GM12865 (cell line): ENCODE data around the gene TXNRD2.
A peak's percentile ranks its signal among the peaks of the same experiment; 100 is the strongest.

Source experiments
- DNase-seq: peaks from one replicate; pipeline ENCODE4 v3.0.0; 2010; ENCODE audit warnings: low read depth
- H3K4me3 ChIP-seq: 2 replicates; pipeline ENCODE4 v1.5.1; 2011; ENCODE audit warnings: mild to moderate bottlenecking, low read depth, low read length, control low read depth
- CTCF ChIP-seq: IDR thresholded peaks from 2 replicates; pipeline ENCODE4 v1.5.1; 2011; ENCODE audit warnings: low read length, control low read depth, low read depth, inconsistent platforms; ENCODE audit not compliant: insufficient read depth; ENCODE audit errors: missing control alignments

Gene TXNRD2

GRCh38 chr22:19853879-19854777 lies 87.5 kb downstream of the TXNRD2 start:
- DNase-seq, result peak; percentile 31
- no peak for TF ChIP-seq CTCF
- H3K4me3 ChIP-seq, result peak overlapping the region; percentile 77

- DNase-seq, result no peak
- no peak for TF ChIP-seq CTCF
- peak overlapping the region; percentile 77 for H3K4me3 ChIP-seq
Observed at GRCh38 chr22:19853058-19853878, 88.3 kb downstream of the TXNRD2 start.

- no peak overlapping the region for H3K4me3 ChIP-seq
- TF ChIP-seq CTCF, result no peak
- no peak for DNase-seq
Observed at GRCh38 chr22:19852177-19852781, 89.3 kb downstream of the TXNRD2 start.

- H3K4me3 ChIP-seq, result no peak overlapping the region
- TF ChIP-seq CTCF, result no peak
- DNase-seq, result no peak
Observed at GRCh38 chr22:19851291-19852176, 90.1 kb downstream of the TXNRD2 start.

GRCh38 chr22:19850763-19851109 lies 90.9 kb downstream of the TXNRD2 start:
- DNase-seq, result no peak
- no peak for TF ChIP-seq CTCF

GRCh38 chr22:19849835-19850762 lies 91.5 kb downstream of the TXNRD2 start:
- no peak for TF ChIP-seq CTCF
- H3K4me3 ChIP-seq, result no peak overlapping the region
- no peak for DNase-seq

More at GRCh38 chr22:19850763-19851109, 90.9 kb downstream of the TXNRD2 start:
- H3K4me3 ChIP-seq, result no peak overlapping the region
